DMS114 treated with DMSO at 0.1 percent for 48 hours (cell line): ENCODE measurements around the gene AOPEP.
A peak's percentile ranks its signal among the peaks of the same experiment; 100 is the strongest.

Experiments used
- DNase-seq: peaks from one replicate; lab custom pipeline; 2025; ENCODE audit not compliant: unreplicated experiment; lab: John Stamatoyannopoulos, UW

AOPEP gene

DNA sequence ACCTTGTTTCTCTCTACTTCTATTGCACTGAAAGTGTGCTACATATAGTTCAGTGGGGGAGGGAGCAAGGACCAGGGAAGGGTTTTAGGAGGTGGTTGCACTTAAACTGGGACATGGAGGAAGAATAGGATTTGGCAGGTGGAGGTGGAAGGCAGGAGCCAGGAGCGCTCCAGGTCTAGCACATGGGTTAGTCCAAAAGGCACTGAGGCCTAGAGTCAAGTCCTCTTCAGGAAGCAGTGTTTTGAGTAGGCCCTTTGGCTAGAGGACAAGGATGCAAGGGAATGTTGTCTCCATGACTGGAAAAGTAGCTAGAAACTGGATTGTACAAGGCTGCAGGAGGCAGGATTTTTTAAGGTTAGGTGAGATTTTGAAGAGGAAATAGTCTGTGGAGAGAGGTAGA, 31.5 kb downstream of the AOPEP start:
- no peak for DNase-seq

DNA sequence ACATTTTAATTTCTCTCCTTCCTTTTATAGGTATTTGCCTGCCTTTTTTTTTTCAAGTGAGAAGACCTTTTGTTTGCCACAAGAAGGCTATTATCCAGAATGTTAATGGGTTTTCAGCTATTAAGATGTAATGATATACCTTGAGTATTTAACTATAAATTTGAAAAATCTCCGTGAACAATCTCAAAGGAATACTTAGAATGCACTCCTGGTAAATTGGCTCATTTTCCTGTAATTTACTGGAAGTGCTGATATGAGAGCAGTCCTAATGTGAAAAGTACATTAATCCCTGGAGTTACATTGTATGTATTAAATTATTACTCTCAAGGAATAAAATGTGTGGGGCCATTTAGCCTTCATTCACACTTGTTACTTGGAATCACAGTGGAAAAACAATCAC, 32.4 kb downstream of the AOPEP start:
- DNase-seq = no peak

DNA sequence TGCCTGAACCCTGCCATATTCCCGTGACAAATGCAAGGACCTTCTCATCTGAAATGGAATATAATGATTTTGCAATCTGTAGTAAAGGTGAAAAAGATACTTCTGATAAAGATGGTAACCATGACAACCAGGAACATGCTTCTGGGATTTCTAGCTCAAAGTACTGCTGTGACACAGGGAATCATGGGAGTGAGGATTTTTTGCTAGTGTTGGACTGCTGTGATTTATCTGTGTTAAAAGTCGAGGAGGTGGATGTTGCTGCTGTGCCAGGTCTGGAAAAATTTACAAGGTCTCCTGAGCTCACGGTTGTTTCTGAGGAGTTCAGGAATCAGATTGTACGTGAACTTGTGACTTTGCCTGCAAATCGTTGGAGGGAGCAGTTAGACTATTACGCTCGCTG, 33.5 kb downstream of the AOPEP start:
- DNase-seq = no peak

DNA sequence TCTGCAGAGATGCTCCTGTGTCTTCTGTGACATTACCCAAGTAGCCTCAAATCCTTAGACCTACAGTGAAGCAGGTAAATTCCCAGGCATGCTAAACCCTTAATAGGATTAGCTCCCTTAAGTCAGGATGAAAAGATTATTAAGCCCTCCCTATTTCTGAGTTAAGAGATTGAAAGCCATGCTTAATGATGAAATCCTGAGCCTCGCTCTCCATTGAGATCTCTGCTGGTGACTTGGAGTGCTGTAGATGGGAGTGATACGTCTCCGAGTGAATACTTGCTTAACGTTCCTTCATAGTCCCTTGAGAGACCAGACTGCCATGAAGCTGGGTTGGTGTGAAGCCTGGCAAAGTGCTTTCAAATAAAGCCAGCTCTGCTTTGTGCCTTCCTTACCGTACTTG, 34.2 kb downstream of the AOPEP start:
- DNase-seq = no peak

DNA sequence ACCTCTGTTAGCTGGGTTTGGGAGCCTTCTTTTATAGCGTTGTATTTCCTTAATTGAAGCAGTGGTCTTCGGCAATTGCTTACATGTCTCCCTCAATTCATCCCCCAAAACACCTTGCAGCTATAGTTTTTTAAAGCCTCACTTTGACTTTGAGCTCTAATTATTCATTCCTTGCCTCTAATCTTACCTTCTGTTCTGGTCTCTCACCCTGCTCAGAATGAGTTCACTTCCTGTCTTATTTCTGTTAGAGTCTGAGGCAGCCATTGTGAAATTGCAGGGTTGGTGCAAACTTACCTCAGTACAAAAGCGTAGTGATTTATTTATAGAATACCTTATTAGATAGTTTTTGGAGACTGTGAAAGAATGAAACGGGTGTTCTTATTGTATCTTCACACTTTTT, 35.0 kb downstream of the AOPEP start:
- no peak for DNase-seq

DNA sequence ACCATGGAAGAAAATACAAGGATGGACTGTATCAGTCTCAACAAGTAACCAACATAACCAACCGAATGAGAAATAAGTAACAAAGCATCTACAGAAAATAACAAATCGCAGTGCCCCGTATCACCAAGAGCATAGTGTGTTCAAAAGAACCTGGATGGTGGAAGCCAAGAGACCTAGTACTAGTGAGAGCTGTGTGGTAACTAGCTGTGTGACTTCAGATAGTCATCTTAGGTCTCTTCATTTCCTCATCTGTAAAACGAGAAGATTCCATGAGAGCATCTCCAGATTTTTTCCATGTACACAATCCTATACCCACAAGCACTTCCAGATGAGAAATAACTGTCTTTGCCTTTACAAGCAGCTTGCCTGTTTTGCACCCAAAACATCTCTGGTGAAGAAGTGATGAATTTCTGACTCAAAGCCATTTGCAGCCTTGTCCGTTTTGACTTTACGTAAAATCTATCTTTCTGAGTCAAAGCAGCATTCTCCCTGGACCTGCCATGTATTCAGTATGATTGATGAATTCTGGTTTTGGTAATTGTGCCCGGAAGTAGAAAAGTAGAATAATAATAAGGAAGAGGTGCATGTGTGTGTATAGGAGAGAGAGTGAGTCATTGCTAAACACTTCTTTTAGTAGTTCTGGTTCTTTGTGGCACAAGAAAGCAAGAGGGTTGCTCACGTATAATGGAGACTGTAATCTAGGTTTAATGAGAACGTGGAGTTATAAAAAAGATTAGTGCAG, 41.0 kb downstream of the AOPEP start:
- DNase-seq = no peak

DNA sequence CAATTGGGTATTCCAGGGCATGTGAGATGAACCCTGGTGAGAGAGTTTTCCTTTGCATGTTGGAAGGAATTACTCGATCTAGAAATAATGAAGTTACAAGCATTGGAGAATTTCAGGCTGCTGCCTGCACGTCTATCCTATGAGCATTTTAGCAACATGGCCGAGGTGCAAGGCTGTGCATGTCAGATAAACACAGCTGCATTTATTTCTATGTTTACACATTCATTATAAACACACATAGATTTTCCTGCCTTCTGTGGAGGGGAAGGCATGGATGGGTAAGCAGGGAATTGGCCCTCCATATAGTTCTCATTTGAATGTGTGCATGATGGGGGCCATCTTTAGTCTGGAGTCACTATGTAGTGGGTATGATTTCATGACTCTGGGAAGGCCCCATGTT, 42.3 kb downstream of the AOPEP start:
- DNase-seq = no peak

DNA sequence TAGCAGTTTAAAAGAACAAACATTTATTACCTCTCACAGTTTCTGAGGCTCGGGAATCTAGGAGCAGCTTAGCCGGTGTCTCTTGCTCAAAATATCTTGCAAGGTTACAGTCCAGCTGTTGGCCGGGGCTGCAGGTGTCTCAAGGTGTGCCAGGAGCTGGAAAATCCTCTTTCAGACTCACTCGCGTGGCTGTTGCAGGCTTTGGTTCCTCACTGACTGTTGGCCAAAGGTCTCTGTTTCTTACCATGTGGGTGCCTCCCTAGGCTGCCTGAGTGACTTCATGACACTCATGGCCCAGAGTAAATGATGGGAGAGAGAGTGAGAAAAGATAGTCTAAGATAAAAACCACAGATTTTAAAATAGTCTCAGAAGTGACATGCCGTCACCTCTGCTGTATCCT, 43.8 kb downstream of the AOPEP start:
- no peak for DNase-seq

DNA sequence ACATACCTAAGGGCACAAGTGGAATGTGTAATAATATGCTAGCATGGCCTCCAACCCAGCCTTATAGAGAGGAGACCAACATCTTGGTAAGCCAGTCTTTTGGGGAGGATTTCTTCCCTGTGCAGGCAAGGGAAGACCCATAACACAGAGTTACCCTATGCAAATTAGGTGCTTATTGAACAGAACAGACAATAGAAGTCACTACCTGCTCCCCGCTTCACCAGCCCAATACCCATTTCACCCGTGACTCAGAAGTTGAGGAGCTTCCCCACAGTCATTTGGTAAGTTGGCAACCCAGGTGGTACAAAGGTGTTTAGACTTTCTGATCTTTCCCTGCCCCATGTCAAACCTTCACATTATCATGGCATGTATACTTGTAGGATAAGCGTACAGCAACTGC, 44.6 kb downstream of the AOPEP start:
- DNase-seq = no peak

DNA sequence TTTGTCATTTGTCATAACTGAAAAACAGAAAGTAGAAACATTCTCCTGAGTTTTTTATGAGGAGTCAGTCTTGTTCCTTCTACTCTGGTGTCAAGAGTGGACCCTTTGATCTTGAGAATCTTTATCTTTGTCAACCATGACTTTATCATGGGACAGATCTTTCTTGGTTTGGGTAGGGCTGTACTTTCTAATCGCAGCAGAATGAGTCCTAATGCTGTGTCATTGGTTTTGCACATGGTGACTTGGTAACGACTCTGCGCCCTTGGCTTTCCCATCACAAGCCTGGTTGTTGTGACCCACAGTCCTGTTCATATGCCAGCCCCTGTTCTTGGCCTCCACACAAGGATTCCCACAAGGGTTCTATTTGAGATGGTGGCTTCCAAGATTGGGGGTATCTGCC, 45.6 kb downstream of the AOPEP start:
- DNase-seq = no peak

DNA sequence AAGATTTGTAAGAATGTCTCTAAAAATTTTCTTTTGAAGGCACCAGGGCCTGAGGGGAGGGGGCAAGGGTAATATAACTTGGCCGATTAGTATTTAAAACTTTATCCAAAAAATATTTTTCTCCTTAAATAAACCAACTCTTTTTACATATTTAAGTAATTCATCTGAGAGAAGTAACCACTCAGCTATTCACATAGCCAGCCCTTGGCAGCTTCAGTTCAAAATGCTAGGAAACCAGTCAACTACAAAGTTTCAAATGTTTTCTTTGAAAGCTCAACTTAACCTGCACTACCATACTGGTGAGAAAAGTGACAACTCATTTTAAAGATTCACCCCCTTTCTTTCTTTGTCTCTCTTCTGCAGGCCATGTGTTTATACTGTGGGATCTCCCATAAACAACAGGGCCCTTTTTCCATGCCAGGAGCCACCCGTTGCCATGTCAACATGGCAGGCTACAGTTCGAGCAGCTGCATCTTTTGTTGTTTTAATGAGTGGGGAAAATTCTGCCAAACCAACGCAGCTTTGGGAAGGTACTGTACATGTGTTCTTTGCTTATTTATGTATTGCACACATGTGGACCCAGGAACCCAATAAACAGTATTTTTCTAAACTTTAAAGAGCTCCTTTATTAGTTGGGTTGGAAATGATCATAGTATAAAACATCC, 46.3 kb downstream of the AOPEP start:
- no peak for DNase-seq

DNA sequence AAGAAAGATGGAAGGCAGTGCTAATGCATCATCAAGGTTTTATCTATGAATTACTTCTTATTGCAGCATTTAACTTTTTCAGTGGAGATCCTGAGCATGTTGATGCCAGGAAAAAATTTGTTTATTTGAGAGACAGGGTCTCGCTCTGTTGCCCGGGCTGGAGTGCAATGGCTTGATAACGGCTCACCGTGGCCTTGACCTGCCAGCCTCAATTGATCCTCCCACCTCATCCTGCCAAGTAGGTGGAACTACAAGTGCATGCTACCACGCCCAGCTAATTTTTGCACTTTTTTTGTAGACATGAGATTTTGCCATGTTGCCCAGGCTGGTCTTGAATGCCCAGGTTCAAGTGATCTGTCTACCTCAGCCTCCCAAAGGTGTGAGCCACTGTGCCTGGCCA, 47.2 kb downstream of the AOPEP start:
- no peak for DNase-seq

DNA sequence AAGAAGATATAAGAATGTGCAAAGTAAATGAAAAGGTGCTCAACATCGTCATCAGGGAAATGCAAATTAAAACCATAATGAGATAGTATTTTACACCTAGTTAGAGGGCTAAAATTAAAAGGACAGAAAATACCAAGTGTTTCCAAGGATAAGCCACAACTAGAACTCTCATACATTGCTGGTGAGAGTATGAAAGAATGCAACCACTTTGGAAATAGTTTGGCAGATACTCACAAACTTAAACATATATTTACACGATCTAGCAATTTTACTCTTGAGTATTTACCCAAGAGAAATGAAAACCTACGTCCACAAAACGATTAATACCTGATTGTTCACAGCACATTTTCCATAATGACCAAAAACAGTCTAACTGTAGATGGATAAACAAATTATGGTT, 51.5 kb downstream of the AOPEP start:
- no peak for DNase-seq

DNA sequence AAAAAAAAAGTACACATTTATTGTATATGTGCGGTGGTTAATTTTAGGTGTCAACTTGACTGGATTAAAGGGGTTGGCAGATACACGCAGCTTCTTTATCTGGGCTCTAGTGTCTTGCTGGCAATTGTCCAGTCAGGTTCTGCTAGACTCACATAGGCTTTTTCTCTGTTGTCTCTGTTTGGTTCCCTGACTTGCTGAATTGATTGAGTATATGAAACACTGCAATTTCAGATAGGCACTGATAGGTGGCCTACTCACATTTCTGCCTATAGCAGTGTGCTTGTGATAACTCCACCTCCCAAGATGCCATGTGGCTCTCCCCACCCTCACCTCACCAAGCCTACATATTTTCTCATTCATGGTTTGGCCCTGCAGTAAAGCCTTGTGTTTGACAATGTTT, 52.5 kb downstream of the AOPEP start:
- no peak for DNase-seq

DNA sequence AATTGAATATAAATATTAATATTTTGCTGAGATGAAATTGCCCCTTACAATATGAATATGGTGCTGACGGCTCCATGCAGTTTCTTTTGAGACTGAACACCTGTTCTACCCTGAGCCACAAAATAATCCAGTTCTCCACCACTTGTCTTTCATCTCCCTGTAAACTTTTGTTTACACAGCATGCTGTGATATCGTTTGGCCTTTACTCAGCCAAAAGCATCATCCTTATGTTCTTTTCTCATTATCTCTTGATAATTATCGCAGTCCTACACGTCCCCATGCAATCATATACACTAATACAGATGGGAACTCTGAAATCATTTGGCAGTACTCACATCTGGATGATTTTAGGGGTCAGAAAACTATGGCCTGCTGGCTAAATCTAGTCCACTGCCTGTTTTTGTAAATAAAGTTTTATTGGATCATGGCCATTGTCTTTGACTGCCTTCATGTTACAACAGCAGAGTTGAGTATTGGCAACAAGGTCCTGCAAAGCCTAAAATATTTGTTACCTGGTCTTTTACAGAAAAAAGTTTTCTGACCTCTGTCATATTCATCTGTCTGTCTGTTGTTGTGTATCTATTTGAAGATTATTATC, 53.3 kb downstream of the AOPEP start:
- DNase-seq = no peak

DNA sequence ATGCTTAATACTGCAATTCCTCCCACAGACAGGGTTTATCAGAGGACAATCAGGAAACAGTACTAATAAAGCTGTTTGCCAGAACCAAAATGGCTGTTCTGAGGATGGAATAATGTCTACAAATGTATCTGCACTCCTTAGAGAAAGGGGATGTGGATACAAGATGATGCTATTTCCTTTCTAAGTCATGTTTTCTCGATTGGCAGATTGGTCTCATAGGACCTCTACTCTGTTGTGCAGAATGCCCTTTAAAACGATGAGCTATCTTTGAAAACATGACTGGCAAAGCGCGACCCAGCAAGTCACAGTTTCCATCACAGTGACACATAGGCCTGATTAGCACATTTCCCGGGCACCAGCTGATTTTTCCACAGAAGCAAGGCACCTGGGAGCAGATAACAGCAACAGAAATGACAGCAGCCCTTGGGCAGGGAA, 54.0 kb downstream of the AOPEP start:
- no peak for DNase-seq

DNA sequence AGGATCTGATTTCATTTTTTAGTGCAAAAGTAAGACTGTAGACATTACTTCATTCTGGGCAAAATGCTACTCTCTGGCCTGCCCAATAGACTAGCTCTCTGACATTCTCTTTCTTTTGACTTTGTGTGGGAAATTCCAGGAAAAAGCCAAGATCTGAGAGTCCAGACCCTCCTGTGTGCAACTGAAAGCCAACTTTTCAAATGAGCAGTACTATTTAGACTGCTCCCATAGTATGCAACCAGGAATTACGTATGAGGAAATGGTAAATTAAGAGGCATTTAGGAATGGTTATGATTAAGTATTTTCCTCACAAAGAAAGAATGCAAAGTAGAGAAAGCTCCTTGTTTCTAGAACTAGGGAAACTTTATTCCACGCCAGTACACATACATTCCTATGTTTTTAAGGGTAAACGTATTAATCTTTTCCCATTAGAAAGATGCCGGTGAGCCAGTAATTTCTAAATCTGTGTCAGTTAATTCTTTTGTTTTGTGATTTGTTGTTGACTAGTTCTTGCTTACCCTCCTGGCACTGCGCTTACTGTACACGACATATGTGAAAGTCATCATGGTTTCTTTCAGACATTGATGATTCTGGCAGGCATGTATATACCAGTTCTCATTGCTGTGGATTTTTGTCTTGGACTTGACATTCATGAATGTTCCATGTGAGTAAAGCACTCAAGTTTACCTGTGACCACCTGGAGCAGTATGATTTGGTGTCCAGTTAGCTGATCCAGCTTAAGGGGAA, 56.0 kb downstream of the AOPEP start:
- no peak for DNase-seq

DNA sequence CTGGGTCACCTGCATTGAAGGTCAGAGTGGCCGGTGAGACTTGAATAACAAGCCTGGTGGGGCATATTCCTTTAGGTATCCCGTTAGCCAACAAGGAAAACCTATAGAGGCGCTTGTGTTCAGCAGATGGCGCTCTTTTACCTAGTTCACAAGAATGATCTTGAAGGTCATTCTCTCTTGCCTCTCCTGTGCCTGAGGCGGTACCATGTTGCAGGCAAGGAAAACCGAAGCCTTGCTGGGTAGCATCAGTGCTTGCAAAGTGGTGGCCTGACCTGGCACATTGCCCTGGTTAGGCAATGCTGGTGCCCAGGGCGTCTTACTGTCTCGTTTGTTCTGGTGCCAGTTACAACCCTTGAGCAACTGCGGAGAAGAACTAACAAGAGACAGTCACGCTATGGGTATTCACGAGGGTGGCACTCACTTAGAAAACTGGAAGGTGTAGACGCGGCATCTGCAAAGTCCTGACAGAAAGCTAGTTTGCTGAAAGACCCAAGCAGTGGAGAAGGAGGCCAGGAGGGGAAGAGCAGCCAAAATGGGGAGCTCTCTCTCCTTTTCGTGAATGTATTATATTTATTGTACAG, 56.7 kb downstream of the AOPEP start:
- DNase-seq = peak; percentile 5

DNA sequence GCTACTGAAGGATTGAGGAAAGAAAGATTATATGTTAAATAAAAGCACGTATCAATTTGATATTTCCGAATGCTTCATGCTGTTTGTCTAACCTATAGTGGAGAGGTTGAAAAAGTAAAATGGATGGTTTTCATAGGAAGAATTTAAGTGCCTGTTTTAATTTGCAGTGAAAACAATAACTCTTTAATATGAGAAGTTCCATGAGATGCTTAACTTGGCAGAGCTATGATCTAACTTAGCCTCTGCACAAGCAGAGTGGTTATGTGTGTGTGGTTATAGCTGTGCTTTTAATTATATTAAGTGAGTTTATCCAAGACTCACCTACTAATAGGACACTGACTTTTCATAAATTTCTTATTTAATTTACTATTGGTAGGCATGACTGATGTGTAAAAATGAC, 57.4 kb downstream of the AOPEP start:
- DNase-seq = no peak

DNA sequence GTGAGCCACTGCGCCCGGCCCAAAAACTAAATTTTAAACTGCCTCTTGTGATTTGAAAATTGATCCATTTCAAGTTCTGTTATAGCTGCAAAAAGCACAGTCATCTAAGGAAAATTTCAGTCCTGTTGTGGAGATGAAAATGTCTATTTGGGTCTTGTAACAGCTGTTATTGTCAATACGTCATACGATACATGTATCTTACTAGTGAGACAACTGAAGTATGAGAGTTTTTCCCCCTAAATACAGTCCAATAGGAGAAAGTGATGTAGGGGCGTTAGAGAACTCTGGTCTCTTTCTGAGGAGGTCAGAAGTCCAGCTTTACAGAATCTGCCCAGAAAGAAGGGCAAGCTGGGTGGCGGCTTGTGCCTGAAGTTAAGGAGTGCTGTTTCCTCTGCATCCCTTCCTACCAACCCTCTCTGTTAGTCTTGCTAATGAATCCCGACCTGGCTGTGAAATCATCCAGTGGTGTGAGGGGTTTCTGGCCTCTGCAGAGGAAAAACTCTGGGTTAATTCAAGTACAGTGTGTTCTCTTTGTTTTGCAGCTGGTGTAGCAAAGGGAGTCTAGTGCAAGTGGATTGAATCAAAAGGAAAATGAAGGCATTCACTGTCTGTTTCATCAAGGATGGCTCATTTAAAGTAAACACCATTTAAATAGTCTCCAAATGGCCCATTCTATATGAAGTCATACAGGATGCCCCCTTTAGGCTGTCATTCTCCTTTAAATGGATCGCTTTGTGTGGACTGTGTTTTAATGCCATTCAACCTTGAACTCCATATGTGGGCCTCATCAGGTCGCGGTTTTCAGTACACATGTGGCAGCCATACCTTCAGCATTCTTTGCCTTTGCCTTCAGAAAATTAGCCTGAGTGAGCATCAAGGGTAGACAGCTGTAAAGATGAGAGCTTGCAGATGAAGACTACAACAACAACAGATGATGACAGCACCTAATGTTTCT, 59.0 kb downstream of the AOPEP start:
- no peak for DNase-seq
